H1 (cell line): ENCODE data around the gene TGIF1. TPM values are rescaled to one million over a fixed set of nuclear protein-coding genes. Genes with fewer than 3 reads are reported as not detected.

ENCODE experiments used
- CTCF ChIA-PET: fragments of 300-600 bp; sonication (Branson Sonifier 250); formaldehyde crosslinking; loops from one replicate; lab custom pipeline; 2021; ENCODE audit not compliant: partially characterized antibody; lab: Charles Lee
- POLR2A ChIA-PET: fragments of 300-600 bp; sonication (Branson Sonifier 250); formaldehyde crosslinking; loops from one replicate; lab custom pipeline; 2021; ENCODE audit warnings: inconsistent platforms; ENCODE audit not compliant: partially characterized antibody; lab: Charles Lee
- DNase-seq, 2 experiments: peaks; one replicate each; pipeline versions ENCODE4 v3.0.0 to v3.0.0-alpha.2; 2010 to 2022; ENCODE audit warnings: low spot score in 2 of 2, low read depth in 1 of 2, mixed read lengths in 1 of 2
- FAIRE-seq: peaks from 2 replicates; lab custom pipeline; 2011; peaks lifted over from hg19 to GRCh38; lab: Jason Lieb, UNC
- H2AFZ ChIP-seq: 2 replicates; pipeline ENCODE4 v1.8.1; 2012; ENCODE audit warnings: low read length, inconsistent platforms
- H2AK5ac ChIP-seq: 2 replicates; pipeline ENCODE4 v1.6.1; 2013; ENCODE audit warnings: low read depth, low read length
- H2BK120ac ChIP-seq: replicated peaks from 2 replicates; pipeline ENCODE3; 2013; ENCODE audit warnings: low read depth, low read length, inconsistent platforms
- H2BK12ac ChIP-seq: 2 replicates; pipeline ENCODE4 v1.6.1; 2013; ENCODE audit warnings: low read depth, low read length
- H2BK15ac ChIP-seq: 2 replicates; pipeline ENCODE4 v1.6.1; 2013; ENCODE audit warnings: low read length
- H2BK20ac ChIP-seq: 2 replicates; pipeline ENCODE4 v1.6.1; 2013; ENCODE audit warnings: low read length
- H2BK5ac ChIP-seq: 2 replicates; pipeline ENCODE4 v1.6.1; 2013; ENCODE audit warnings: low read depth, low read length
- H3K14ac ChIP-seq: 2 replicates; pipeline ENCODE4 v1.6.1; 2013; ENCODE audit warnings: inconsistent platforms; ENCODE audit not compliant: insufficient read length
- H3K18ac ChIP-seq: 2 replicates; pipeline ENCODE4 v1.6.1; 2013; ENCODE audit warnings: low read length; ENCODE audit errors: extremely low read depth
- H3K23ac ChIP-seq: 2 replicates; pipeline ENCODE4 v1.6.1; 2013; ENCODE audit warnings: inconsistent platforms; ENCODE audit not compliant: insufficient read length
- H3K23me2 ChIP-seq: 2 replicates; pipeline ENCODE4 v1.6.1; 2013; ENCODE audit warnings: low read depth, low read length
- H3K27ac ChIP-seq: 2 replicates; pipeline ENCODE4 v1.6.1; 2011; ENCODE audit warnings: low read depth, low read length, inconsistent platforms
- H3K27me3 ChIP-seq, 4 experiments: replicated peaks in 1 of 4; 1 replicate in 1 of 4; 2 replicates in 3 of 4; pipeline versions ENCODE4 v1.6.1 to v1.8.1; 2011 to 2013; ENCODE audit warnings: low read length in 3 of 4, mild to moderate bottlenecking in 3 of 4, inconsistent platforms in 2 of 4, mixed read lengths in 2 of 4, moderate library complexity in 1 of 4; ENCODE audit not compliant: control insufficient read depth in 3 of 4, insufficient read depth in 3 of 4; ENCODE audit errors: extremely low read depth in 1 of 4
- H3K36me3 ChIP-seq, 4 experiments: 2 replicates each; pipeline versions ENCODE4 v1.6.1 to v1.8.1; 2011 to 2013; ENCODE audit warnings: mild to moderate bottlenecking in 4 of 4, low read length in 3 of 4, moderate library complexity in 2 of 4, control low read depth in 1 of 4, inconsistent platforms in 1 of 4; ENCODE audit not compliant: insufficient read depth in 4 of 4, control insufficient read depth in 2 of 4
- H3K4ac ChIP-seq: replicated peaks from 2 replicates; pipeline ENCODE3; 2013; ENCODE audit warnings: low read length, low read depth, mixed read lengths, inconsistent platforms; ENCODE audit not compliant: insufficient read length
- H3K4me1 ChIP-seq, 4 experiments: replicated peaks in 1 of 4; 1 replicate in 1 of 4; 2 replicates in 3 of 4; pipeline versions ENCODE4 v1.6.1 to v1.8.1; 2011 to 2013; ENCODE audit warnings: low read length in 3 of 4, inconsistent platforms in 2 of 4, mixed read lengths in 1 of 4; ENCODE audit not compliant: insufficient read depth in 4 of 4, control insufficient read depth in 3 of 4
- H3K4me2 ChIP-seq, 2 experiments: 2 replicates each; pipeline versions ENCODE4 v1.6.1 to v1.8.1; 2011 to 2013; ENCODE audit warnings: low read depth in 2 of 2, low read length in 2 of 2, control low read depth in 1 of 2, inconsistent platforms in 1 of 2, mild to moderate bottlenecking in 1 of 2; ENCODE audit not compliant: insufficient read depth in 1 of 2
- H3K4me3 ChIP-seq, 4 experiments: fragments of 200-600, 300-600 bp in 1 of 4; sonication (generic), shearing (Covaris generic), sonication (Bioruptor Twin) in 1 of 4; 2 replicates each; pipeline versions ENCODE4 v1.5.1 to v1.8.1; 2011 to 2016; ENCODE audit warnings: low read length in 4 of 4, low read depth in 3 of 4, control low read depth in 2 of 4, inconsistent platforms in 2 of 4, mild to moderate bottlenecking in 2 of 4, mixed read lengths in 1 of 4, moderate library complexity in 1 of 4; ENCODE audit not compliant: insufficient read depth in 2 of 4; ENCODE audit errors: extremely low read depth in 1 of 4
- H3K56ac ChIP-seq: replicated peaks from 2 replicates; pipeline ENCODE3; 2013; ENCODE audit warnings: low read depth, mild to moderate bottlenecking, mixed read lengths, low read length, inconsistent platforms; ENCODE audit not compliant: insufficient read length
- H3K79me1 ChIP-seq: 2 replicates; pipeline ENCODE4 v1.6.1; 2013; ENCODE audit warnings: low read depth, low read length, control low read depth
- H3K79me2 ChIP-seq, 2 experiments: 2 replicates each; pipeline versions ENCODE4 v1.6.1 to v1.8.1; 2012 to 2013; ENCODE audit warnings: low read length in 2 of 2, mild to moderate bottlenecking in 2 of 2, inconsistent platforms in 1 of 2; ENCODE audit not compliant: insufficient read depth in 2 of 2, control insufficient read depth in 1 of 2
- H3K9ac ChIP-seq, 4 experiments: replicated peaks in 1 of 4; 1 replicate in 1 of 4; 2 replicates in 3 of 4; pipeline versions ENCODE4 v1.6.1 to v1.8.1; 2011 to 2013; ENCODE audit warnings: low read depth in 3 of 4, low read length in 3 of 4, control low read depth in 2 of 4, mild to moderate bottlenecking in 2 of 4, moderate library complexity in 2 of 4, inconsistent platforms in 1 of 4; ENCODE audit errors: extremely low read depth in 1 of 4
- H3K9me3 ChIP-seq, 2 experiments: 2 replicates each; pipeline versions ENCODE4 v1.6.1 to v1.8.1; 2012 to 2013; ENCODE audit warnings: mild to moderate bottlenecking in 2 of 2, moderate library complexity in 2 of 2, control low read depth in 1 of 2, inconsistent platforms in 1 of 2, low read depth in 1 of 2, low read length in 1 of 2, mixed read lengths in 1 of 2; ENCODE audit not compliant: insufficient read depth in 2 of 2
- H4K20me1 ChIP-seq, 2 experiments: replicated peaks in 1 of 2; 2 replicates each; pipeline versions ENCODE3 to v1.8.1; 2011 to 2013; ENCODE audit warnings: inconsistent platforms in 2 of 2, low read length in 2 of 2, mild to moderate bottlenecking in 1 of 2; ENCODE audit not compliant: insufficient read depth in 2 of 2, control insufficient read depth in 1 of 2
- H4K5ac ChIP-seq: 2 replicates; pipeline ENCODE4 v1.6.1; 2013; ENCODE audit warnings: low read length, low read depth, mixed read lengths, inconsistent platforms; ENCODE audit not compliant: insufficient read length
- H4K8ac ChIP-seq: 2 replicates; pipeline ENCODE4 v1.8.0; 2013; ENCODE audit warnings: mild to moderate bottlenecking, moderate library complexity, low read length, inconsistent platforms; ENCODE audit not compliant: insufficient read depth; ENCODE audit errors: extremely low read depth
- H4K91ac ChIP-seq: replicated peaks from 2 replicates; pipeline ENCODE3; 2013; ENCODE audit warnings: low read length, mixed read lengths, inconsistent platforms; ENCODE audit not compliant: insufficient read length
- KDM1A ChIP-seq: fragments of 200-600, 300-600 bp; sonication (generic); IDR thresholded peaks from 2 replicates; pipeline ENCODE4 v1.7.1; 2016; ENCODE audit warnings: mild to moderate bottlenecking, low read length, borderline replicate concordance
- POLR2AphosphoS5 ChIP-seq: IDR thresholded peaks from 2 replicates; pipeline ENCODE4 v1.6.1; 2011; ENCODE audit warnings: low read depth, low read length
- WGBS, 2 experiments: shearing (Covaris generic) in 1 of 2; methylation state at CpG; one replicate each; pipeline versions ENCODE4 v1.1.6 to v1.1.7; 2013 to 2015; ENCODE audit warnings: low lambda C conversion rate in 2 of 2, mixed read lengths in 2 of 2, inconsistent platforms in 1 of 2, low coverage in 1 of 2, missing lambda C conversion rate in 1 of 2; ENCODE audit not compliant: insufficient replicate concordance in 2 of 2, insufficient coverage in 1 of 2, insufficient read length in 1 of 2; ENCODE audit errors: extremely low coverage in 1 of 2, missing lambda C conversion rate in 1 of 2; 5-methylcytosine and 5-hydroxymethylcytosine counted together
- polyA plus RNA-seq, 7 experiments: library from polyadenylated mRNA; depleted of rRNA in 3 of 7; stranded (reverse) in 5 of 7; unstranded in 2 of 7; fragments of >200 nt in 5 of 7; fragments of 200-250 nt in 2 of 7; gene quantifications; 1 replicate in 5 of 7; 2 replicates in 1 of 7; 4 replicates in 1 of 7; pipeline versions ENCODE4 v1.2.1 to v1.2.3, GENCODE V29; 2011 to 2013; ENCODE audit warnings: missing spikeins in 2 of 7, mixed read lengths in 2 of 7
- total RNA-seq: library from RNA; stranded (reverse); fragmentation: NEBNext Ultra II Directional; extraction: Animal tissue kit (Norgen Biotek cat#: 25700); gene quantifications from 2 replicates; pipeline ENCODE4 v1.2.1, GENCODE V29; 2021

Gene TGIF1
- total and polyA plus RNA-seq, 2 of the 8 experiments (the other 6 are each of a cell fraction or from before 2014, with no cell fraction given) = 256 to 262 TPM

DNA sequence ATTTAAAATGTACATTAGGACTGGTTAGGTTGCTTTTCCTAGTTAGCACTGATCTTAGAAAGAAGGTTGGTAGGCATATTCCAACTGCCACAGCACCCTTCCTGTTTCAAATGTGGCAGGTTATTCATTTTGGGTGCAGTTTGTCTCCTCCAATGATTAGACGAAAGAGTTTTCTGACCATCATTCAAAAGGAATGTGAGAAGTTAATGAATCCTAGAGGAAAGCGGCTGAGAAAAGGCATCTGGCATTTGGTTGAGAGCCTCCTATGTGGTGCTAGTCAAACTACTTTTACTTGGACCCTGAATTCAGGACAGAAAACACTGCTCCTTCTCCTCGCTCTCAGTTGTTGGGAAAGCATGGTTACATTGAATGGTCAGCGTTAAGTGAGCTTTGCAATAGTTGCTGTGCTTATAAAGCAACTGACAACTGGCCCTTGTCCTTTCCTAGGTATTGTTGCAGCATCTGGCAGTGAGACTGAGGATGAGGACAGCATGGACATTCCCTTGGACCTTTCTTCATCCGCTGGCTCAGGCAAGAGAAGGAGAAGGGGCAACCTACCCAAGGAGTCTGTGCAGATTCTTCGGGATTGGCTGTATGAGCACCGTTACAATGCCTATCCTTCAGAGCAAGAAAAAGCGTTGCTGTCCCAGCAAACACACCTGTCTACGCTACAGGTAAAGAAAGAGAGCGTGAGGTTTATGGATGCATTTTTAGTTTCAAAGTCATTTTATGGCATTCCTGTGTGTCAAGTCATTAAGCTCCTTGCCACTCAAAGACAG lies 6.1 kb downstream of the TGIF1 start:
- Histone ChIP-seq H2AFZ (no peak overlapping the region), H2AK5ac (peak overlapping the region; percentile 97; the same call in 1 of the 2 replicates), H3K79me1 (no peaks in the 10 kb centered on the region; the same call in 1 of the 2 replicates), H3K27me3 (no peaks in the 10 kb centered on the region), H2BK120ac (peak overlapping the region; percentile 39), H4K91ac (peak overlapping the region; percentile 76), H3K56ac (peak overlapping the region; percentile 63), H3K9me3 (no peaks in the 10 kb centered on the region), H3K23ac (no peak overlapping the region), H3K4ac (peak overlapping the region; percentile 11), H3K4me3 (peak overlapping the region in 2 of 4 experiments; percentile 14 to 99; a peak in 3 of 8 replicates), H4K5ac (peak overlapping the region; percentile 82), H3K27ac (peak overlapping the region; percentile 19; the same call in 1 of the 2 replicates), H3K14ac (no peak overlapping the region), H3K18ac (peak overlapping the region; percentile 98), H4K20me1 (peaks cover 0 to 8% of the 10 kb centered on the region in 2 experiments), H2BK15ac (peak overlapping the region; percentile 32; the same call in 1 of the 2 replicates), H3K4me2 (peak overlapping the region; percentile 67 to 95; a peak in 3 of 4 replicates), H4K8ac (no peak overlapping the region), H3K36me3 (peaks cover 12 to 67% (median 38%) of the 10 kb centered on the region in 4 experiments), H2BK5ac (peak overlapping the region; percentile 96), H3K79me2 (peaks cover 29 to 86% of the 10 kb centered on the region in 2 experiments), H3K9ac (peak overlapping the region in 3 of 4 experiments; percentile 0 to 29 (median 13); a peak in 1 of 7 replicates), H2BK12ac (peak overlapping the region; percentile 86), H2BK20ac (peak overlapping the region; percentile 54; the same call in 1 of the 2 replicates), H3K23me2 (peaks cover 7% of the 10 kb centered on the region; the same call in 1 of the 2 replicates), H3K4me1 (peaks cover 11 to 25% (median 23%) of the 10 kb centered on the region in 4 experiments; a peak in 6 of 7 replicates)
- TF ChIP-seq KDM1A (no peak), POLR2AphosphoS5 (0 out of 2 replicates have a peak, but pooled peaks have one; percentile 16)
- FAIRE-seq (peak; percentile 7), DNase-seq (no peak)
- POLR2A ChIA-PET = interaction anchor here (0.7 to 8.2 kb wide), 6 partner anchors 11 to 210 kb away, joined by 3 to 68 read pairs (median 20); no protein-coding TSS in a partner anchor
- 69% methylated on average over 10 of the region's 10 CpGs; no CpG with 5 or more reads in 1 of the 2 experiments for WGBS, 2 experiments
- CTCF ChIA-PET = interaction anchor here (0.6 to 6.7 kb wide), 12 partner anchors 12 to 1526 kb away, joined by 3 to 56 read pairs (median 6); no protein-coding TSS in a partner anchor
